ENCODE measurements around the gene STYK1.
"Not testable (repeated sequence)": the region's sequence is repeated elsewhere in the genome, so short reads cannot be mapped to it uniquely, and the experiment has no call there.

The STYK1 gene

GRCh38 chr12:10610188-10610587 lies 63.7 kb downstream of the STYK1 start:
- Histone ChIP-seq H3K27ac (ENCODE audit: low read depth, low read length, severe bottlenecking) (no peak overlapping the region), H3K9me3 (ENCODE audit: control insufficient read depth, low read length) (no peaks in the 10 kb centered on the region), H3K36me3 (ENCODE audit: control insufficient read depth, insufficient read depth, low read length) (peaks cover 40% of the 10 kb centered on the region), H3K4me1 (ENCODE audit: control insufficient read depth, insufficient read depth, low read length, poor library complexity, severe bottlenecking) (no peaks in the 10 kb centered on the region), H3K4me3 (ENCODE audit: extremely low read depth, insufficient read depth, low read length, poor library complexity, severe bottlenecking) (no peak overlapping the region)
- WGBS, 2 experiments (ENCODE audit: insufficient coverage in 2 of 2), result 88 to 100% methylated on average over 1 to 2 of the region's 3 CpGs

- WGBS, 2 experiments (ENCODE audit: insufficient coverage in 2 of 2), result no CpG with 5 or more reads among the region's 3 CpGs
- Histone ChIP-seq H3K4me3 (ENCODE audit: extremely low read depth, insufficient read depth, low read length, poor library complexity, severe bottlenecking) (no peak overlapping the region), H3K36me3 (ENCODE audit: control insufficient read depth, insufficient read depth, low read length) (peaks cover 50% of the 10 kb centered on the region), H3K27ac (ENCODE audit: low read depth, low read length, severe bottlenecking) (no peak overlapping the region), H3K4me1 (ENCODE audit: control insufficient read depth, insufficient read depth, low read length, poor library complexity, severe bottlenecking) (no peaks in the 10 kb centered on the region), H3K9me3 (ENCODE audit: control insufficient read depth, low read length) (no peaks in the 10 kb centered on the region)
These were observed 65.9 kb downstream of the STYK1 start for GRCh38 chr12:10607885-10608458.

- H3K9me3 ChIP-seq (ENCODE audit: control insufficient read depth, low read length), result no peaks in the 10 kb centered on the region
- WGBS, 2 experiments (ENCODE audit: insufficient coverage in 2 of 2), result 83 to 100% methylated on average over 1 of the region's 2 CpGs
- H3K36me3 ChIP-seq (ENCODE audit: control insufficient read depth, insufficient read depth, low read length), result peaks cover 31% of the 10 kb centered on the region
- H3K27ac ChIP-seq (ENCODE audit: low read depth, low read length, severe bottlenecking), result no peak overlapping the region
- H3K4me3 ChIP-seq (ENCODE audit: extremely low read depth, insufficient read depth, low read length, poor library complexity, severe bottlenecking), result no peak overlapping the region
- no peaks in the 10 kb centered on the region for H3K4me1 ChIP-seq (ENCODE audit: control insufficient read depth, insufficient read depth, low read length, poor library complexity, severe bottlenecking)
These were observed 72.0 kb downstream of the STYK1 start for GRCh38 chr12:10601860-10602259.

- 93% methylated on average over 2 of the region's 6 CpGs; no CpG with 5 or more reads in 1 of the 2 experiments for WGBS, 2 experiments (ENCODE audit: insufficient coverage in 2 of 2)
- no peak overlapping the region for H3K4me3 ChIP-seq (ENCODE audit: extremely low read depth, insufficient read depth, low read length, poor library complexity, severe bottlenecking)
- no peaks in the 10 kb centered on the region for H3K9me3 ChIP-seq (ENCODE audit: control insufficient read depth, low read length)
- no peak overlapping the region for H3K27ac ChIP-seq (ENCODE audit: low read depth, low read length, severe bottlenecking)
- H3K36me3 ChIP-seq (ENCODE audit: control insufficient read depth, insufficient read depth, low read length), result peaks cover 32% of the 10 kb centered on the region
- no peaks in the 10 kb centered on the region for H3K4me1 ChIP-seq (ENCODE audit: control insufficient read depth, insufficient read depth, low read length, poor library complexity, severe bottlenecking)
These were observed 72.9 kb downstream of the STYK1 start for GRCh38 chr12:10600988-10601387.

DNA sequence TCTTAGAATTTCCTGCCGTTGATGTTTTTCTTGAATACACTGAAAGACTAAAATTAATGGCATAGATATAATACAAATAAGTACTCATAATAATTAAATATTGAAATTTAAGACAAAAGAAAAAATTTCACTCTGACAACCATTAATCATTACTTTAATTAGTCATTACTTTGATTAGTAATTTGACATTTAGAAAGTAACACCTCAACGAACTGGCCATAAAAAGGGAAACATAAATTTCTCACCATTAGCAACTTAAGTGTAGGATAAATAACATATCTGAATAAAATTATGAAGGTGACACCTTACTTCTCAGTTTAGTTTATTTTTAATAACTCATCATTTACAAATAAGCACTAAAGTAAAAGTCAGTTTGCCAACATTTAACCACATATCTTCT lies 78.0 kb downstream of the STYK1 start:
- WGBS, 2 experiments (ENCODE audit: insufficient coverage in 2 of 2), result no CpG with 5 or more reads among the region's 2 CpGs
- H3K27ac ChIP-seq (ENCODE audit: low read depth, low read length, severe bottlenecking), result no peak overlapping the region
- H3K9me3 ChIP-seq (ENCODE audit: control insufficient read depth, low read length), result no peaks in the 10 kb centered on the region
- H3K4me3 ChIP-seq (ENCODE audit: extremely low read depth, insufficient read depth, low read length, poor library complexity, severe bottlenecking), result no peak overlapping the region
- H3K4me1 ChIP-seq (ENCODE audit: control insufficient read depth, insufficient read depth, low read length, poor library complexity, severe bottlenecking), result no peaks in the 10 kb centered on the region
- peaks cover 14% of the 10 kb centered on the region for H3K36me3 ChIP-seq (ENCODE audit: control insufficient read depth, insufficient read depth, low read length)

- Histone ChIP-seq H3K36me3 (ENCODE audit: control insufficient read depth, insufficient read depth, low read length) (no peaks in the 10 kb centered on the region), H3K4me1 (ENCODE audit: control insufficient read depth, insufficient read depth, low read length, poor library complexity, severe bottlenecking) (no peaks in the 10 kb centered on the region), H3K27ac (ENCODE audit: low read depth, low read length, severe bottlenecking) (no peak overlapping the region), H3K4me3 (ENCODE audit: extremely low read depth, insufficient read depth, low read length, poor library complexity, severe bottlenecking) (no peak overlapping the region), H3K9me3 (ENCODE audit: control insufficient read depth, low read length) (no peaks in the 10 kb centered on the region)
- WGBS, 2 experiments (ENCODE audit: insufficient coverage in 2 of 2), result 67 to 86% methylated on average over 1 of the region's 3 CpGs
These were observed 82.9 kb downstream of the STYK1 start for GRCh38 chr12:10590966-10591365.

DNA sequence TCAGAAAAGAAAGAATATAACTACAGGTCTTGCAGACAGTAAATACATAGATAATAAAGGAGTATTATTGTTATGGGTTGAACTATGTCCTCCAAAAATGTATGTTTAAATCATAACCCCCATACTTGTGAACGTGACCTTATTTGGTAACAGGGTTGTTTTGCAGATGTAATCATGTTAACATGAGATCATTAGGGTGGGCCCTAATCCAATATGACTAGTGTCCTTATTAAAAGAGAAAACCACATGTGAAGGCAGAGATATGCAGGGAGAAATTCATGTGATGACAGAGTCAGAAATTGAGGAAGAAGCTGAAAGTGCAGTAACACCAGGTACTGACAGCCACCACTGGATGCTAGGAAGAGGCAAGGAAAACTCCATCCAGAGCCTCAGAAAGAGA lies 89.4 kb downstream of the STYK1 start:
- Histone ChIP-seq H3K36me3 (ENCODE audit: control insufficient read depth, insufficient read depth, low read length) (peaks cover 13% of the 10 kb centered on the region), H3K27ac (ENCODE audit: low read depth, low read length, severe bottlenecking) (no peak overlapping the region), H3K4me1 (ENCODE audit: control insufficient read depth, insufficient read depth, low read length, poor library complexity, severe bottlenecking) (no peaks in the 10 kb centered on the region), H3K4me3 (ENCODE audit: extremely low read depth, insufficient read depth, low read length, poor library complexity, severe bottlenecking) (no peak overlapping the region), H3K9me3 (ENCODE audit: control insufficient read depth, low read length) (peaks cover 5% of the 10 kb centered on the region)
- whole genome bisulfite sequencing, 2 experiments (ENCODE audit: insufficient coverage in 2 of 2), result no CpG with 5 or more reads among the region's 1 CpG

DNA sequence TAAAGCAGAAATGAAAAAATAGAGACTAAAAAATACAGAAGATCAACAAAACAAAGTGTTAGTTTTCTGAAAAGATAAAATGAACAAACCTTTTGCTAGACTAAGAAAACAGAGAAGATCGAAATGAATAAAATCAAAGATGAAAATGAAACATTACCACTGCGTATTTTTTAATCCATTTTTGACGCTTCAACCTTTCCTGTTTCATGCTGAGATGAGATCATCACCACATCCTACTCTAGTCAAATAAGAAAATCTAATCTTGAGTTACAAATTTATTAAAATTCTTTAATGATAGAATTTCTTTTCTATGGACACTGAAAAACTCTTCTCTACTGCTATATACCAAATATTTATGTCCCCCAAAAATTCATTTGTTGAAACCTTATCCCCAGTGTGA lies 91.1 kb downstream of the STYK1 start:
- H3K4me3 ChIP-seq (ENCODE audit: extremely low read depth, insufficient read depth, low read length, poor library complexity, severe bottlenecking), result no peak overlapping the region
- WGBS, 2 experiments (ENCODE audit: insufficient coverage in 2 of 2), result 83% methylated on average over 2 of the region's 3 CpGs; no CpG with 5 or more reads in 1 of the 2 experiments
- H3K27ac ChIP-seq (ENCODE audit: low read depth, low read length, severe bottlenecking), result no peak overlapping the region
- peaks cover 14% of the 10 kb centered on the region for H3K36me3 ChIP-seq (ENCODE audit: control insufficient read depth, insufficient read depth, low read length)
- H3K4me1 ChIP-seq (ENCODE audit: control insufficient read depth, insufficient read depth, low read length, poor library complexity, severe bottlenecking), result no peaks in the 10 kb centered on the region
- H3K9me3 ChIP-seq (ENCODE audit: control insufficient read depth, low read length), result peaks cover 5% of the 10 kb centered on the region

GRCh38 chr12:10582133-10582532 lies 91.7 kb downstream of the STYK1 start:
- H3K4me1 ChIP-seq (ENCODE audit: control insufficient read depth, insufficient read depth, low read length, poor library complexity, severe bottlenecking); H3K27ac ChIP-seq (ENCODE audit: low read depth, low read length, severe bottlenecking); H3K9me3 ChIP-seq (ENCODE audit: control insufficient read depth, low read length); H3K4me3 ChIP-seq (ENCODE audit: extremely low read depth, insufficient read depth, low read length, poor library complexity, severe bottlenecking): not testable (repeated sequence)
- peaks cover 14% of the 10 kb centered on the region for H3K36me3 ChIP-seq (ENCODE audit: control insufficient read depth, insufficient read depth, low read length)
- WGBS, 2 experiments (ENCODE audit: insufficient coverage in 2 of 2), result 86 to 100% methylated on average over 1 of the region's 3 CpGs

DNA sequence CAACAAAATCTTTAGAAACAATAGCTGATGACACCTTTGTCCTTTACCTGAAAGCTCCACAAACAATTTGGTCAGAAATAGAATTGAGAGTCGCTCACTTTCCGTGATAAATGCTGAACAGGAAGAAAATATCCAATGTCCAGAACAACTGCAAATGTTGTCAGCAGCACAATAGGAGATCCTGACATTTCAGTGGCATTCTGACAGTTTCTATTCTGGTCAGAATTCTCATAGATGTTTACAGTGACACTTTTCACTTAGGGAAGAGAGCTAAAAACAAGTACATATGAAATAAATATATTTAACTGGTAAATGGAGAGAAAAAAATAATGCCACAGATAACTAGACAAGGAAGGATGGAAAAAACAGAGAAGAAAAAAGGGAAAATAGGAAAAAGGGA lies 99.5 kb downstream of the STYK1 start:
- Histone ChIP-seq H3K4me1 (ENCODE audit: control insufficient read depth, insufficient read depth, low read length, poor library complexity, severe bottlenecking) (no peaks in the 10 kb centered on the region), H3K4me3 (ENCODE audit: extremely low read depth, insufficient read depth, low read length, poor library complexity, severe bottlenecking) (no peak overlapping the region), H3K36me3 (ENCODE audit: control insufficient read depth, insufficient read depth, low read length) (no peaks in the 10 kb centered on the region), H3K9me3 (ENCODE audit: control insufficient read depth, low read length) (no peaks in the 10 kb centered on the region), H3K27ac (ENCODE audit: low read depth, low read length, severe bottlenecking) (no peak overlapping the region)
- WGBS, 2 experiments (ENCODE audit: insufficient coverage in 2 of 2), result 94 to 100% methylated on average over 2 of the region's 2 CpGs

- H3K9me3 ChIP-seq (ENCODE audit: control insufficient read depth, low read length); H3K4me3 ChIP-seq (ENCODE audit: extremely low read depth, insufficient read depth, low read length, poor library complexity, severe bottlenecking); H3K4me1 ChIP-seq (ENCODE audit: control insufficient read depth, insufficient read depth, low read length, poor library complexity, severe bottlenecking); H3K36me3 ChIP-seq (ENCODE audit: control insufficient read depth, insufficient read depth, low read length); H3K27ac ChIP-seq (ENCODE audit: low read depth, low read length, severe bottlenecking): not testable (repeated sequence)
- 86 to 100% methylated on average over 1 of the region's 3 CpGs for WGBS, 2 experiments (ENCODE audit: insufficient coverage in 2 of 2)
These were observed 101.8 kb downstream of the STYK1 start for GRCh38 chr12:10572021-10572490.

Measured in mesodermal cell (in vitro differentiated cells).